Activated CD8-positive, alpha-beta T cell treated with anti-CD3 and anti-CD28 coated beads, Interleukin-2, amount 10 ng/mL, durations not matched to agents 7 days and 5 days (primary cell): ENCODE measurements around the gene ZBTB37. TPM values are rescaled to one million over a fixed set of nuclear protein-coding genes. Genes with fewer than 3 reads are reported as not detected.

Source experiments
- ATAC-seq: fragments of 150-1000 bp; cut with Tn5 transposase; one replicate; pipeline ENCODE4 v1.10.0; 2021; ENCODE audit warnings: moderate library complexity
- CTCF ChIA-PET: fragments of 350-600 bp; sonication (Branson Sonifier 250); formaldehyde crosslinking; loops from one replicate; lab custom pipeline; 2021; ENCODE audit warnings: antibody characterized with exemption; lab: Charles Lee
- POLR2A ChIA-PET: fragments of 350-600 bp; sonication (Branson Sonifier 250); formaldehyde crosslinking; loops from one replicate; lab custom pipeline; 2021; ENCODE audit warnings: antibody characterized with exemption; lab: Charles Lee
- DNase-seq: peaks from one replicate; pipeline ENCODE4 v3.0.0-alpha.2; 2020
- H3K27ac Mint-ChIP-seq: one replicate; pipeline ENCODE4 v1.8.0; 2021; ENCODE audit warnings: mild to moderate bottlenecking, mixed read lengths
- H3K27me3 Mint-ChIP-seq: one replicate; pipeline ENCODE4 v1.8.0; 2021; ENCODE audit warnings: low read depth, mixed read lengths
- H3K36me3 Mint-ChIP-seq: one replicate; pipeline ENCODE4 v1.8.0; 2021; ENCODE audit warnings: low read depth, mixed read lengths
- H3K4me1 Mint-ChIP-seq: one replicate; pipeline ENCODE4 v1.8.0; 2021; ENCODE audit warnings: low read depth, mixed read lengths
- H3K4me3 Mint-ChIP-seq: one replicate; pipeline ENCODE4 v1.8.0; 2021; ENCODE audit warnings: mild to moderate bottlenecking, mixed read lengths
- H3K9me3 Mint-ChIP-seq: one replicate; pipeline ENCODE4 v1.8.0; 2022; ENCODE audit warnings: mixed read lengths; ENCODE audit not compliant: insufficient read depth
- total RNA-seq, 2 experiments: library from RNA; stranded (reverse); gene quantifications; one replicate each; pipeline ENCODE4 v1.2.3, GENCODE V29; 2021

ZBTB37 gene
- total RNA-seq, 2 experiments from 2014 or later = 9.2 to 11.2 TPM

DNA sequence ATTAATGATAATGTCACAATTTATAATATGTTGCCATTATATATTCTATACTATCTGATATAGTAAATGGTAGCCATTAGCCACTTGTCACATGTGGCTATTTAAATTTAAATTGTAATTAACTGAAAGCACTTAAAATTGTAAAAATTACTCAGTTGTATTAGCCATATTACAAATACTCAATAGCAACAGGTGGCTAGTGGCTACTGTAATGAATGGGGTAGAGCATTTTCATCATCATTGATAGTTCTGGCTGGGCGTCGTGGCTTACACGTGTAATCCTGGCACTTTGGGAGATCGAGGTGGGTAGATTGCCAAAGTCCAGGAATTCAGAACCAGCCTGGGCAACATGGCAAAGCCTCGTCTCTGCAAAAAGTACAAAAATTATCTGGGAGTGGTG, 16.5 kb downstream of the ZBTB37 start:
- H3K27me3 Mint-ChIP-seq = no peaks in the 10 kb centered on the region
- DNase-seq (no peak), ATAC-seq (no peak)
- ChIA-PET POLR2A (no interaction called here), CTCF (no interaction called here)
- H3K36me3 Mint-ChIP-seq = peaks cover 39% of the 10 kb centered on the region
- H3K4me1 Mint-ChIP-seq = peaks cover 17% of the 10 kb centered on the region
- H3K4me3 Mint-ChIP-seq = no peak overlapping the region
- H3K9me3 Mint-ChIP-seq = no peaks in the 10 kb centered on the region
- H3K27ac Mint-ChIP-seq = no peak overlapping the region

DNA sequence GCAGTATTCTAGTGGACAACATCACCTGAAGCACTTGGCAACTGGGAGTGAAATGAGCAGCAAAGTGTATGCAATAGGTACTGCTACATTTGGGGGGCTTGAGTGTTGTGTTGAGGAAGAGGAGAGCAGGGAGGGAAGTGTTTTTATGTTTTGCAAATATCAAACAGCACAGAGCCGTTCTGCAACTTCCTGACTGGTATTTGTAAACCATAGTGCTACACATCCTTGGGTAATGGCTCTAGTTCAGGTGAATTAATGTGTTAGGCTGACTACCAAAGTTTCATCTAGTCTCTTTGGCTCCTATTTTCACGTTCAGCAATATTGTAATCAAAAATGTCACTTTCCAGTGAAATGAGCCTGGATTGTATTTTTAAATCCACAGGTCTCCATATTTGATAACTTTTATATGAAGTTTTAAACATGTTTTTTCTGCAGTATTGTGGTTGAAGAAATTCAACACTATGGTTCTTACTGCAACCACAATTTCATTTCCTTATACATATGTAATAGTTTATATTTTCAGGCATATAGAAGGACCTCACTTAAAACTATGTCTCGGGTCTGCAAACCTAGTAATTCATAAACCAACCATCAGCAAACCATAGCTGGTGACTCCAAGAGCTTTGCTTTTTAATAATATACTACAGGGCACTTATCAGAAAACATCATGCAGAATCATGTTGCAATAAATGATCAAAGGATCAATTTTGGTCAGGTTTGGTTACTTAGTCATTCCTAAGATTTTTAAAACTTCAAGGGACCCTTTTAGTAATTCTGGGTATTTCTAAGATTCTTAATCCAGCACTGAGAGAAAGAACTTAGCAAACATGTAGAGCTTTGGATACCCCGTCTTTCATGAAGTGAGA, 18.8 kb downstream of the ZBTB37 start:
- DNase-seq (no peak), ATAC-seq (no peak)
- H3K36me3 Mint-ChIP-seq = peaks cover 37% of the 10 kb centered on the region
- H3K9me3 Mint-ChIP-seq = no peaks in the 10 kb centered on the region
- ChIA-PET CTCF (no interaction called here), POLR2A (no interaction called here)
- H3K27me3 Mint-ChIP-seq = no peaks in the 10 kb centered on the region
- peak overlapping the region; percentile 53 for H3K27ac Mint-ChIP-seq
- no peak overlapping the region for H3K4me3 Mint-ChIP-seq
- H3K4me1 Mint-ChIP-seq = peaks cover 17% of the 10 kb centered on the region

DNA sequence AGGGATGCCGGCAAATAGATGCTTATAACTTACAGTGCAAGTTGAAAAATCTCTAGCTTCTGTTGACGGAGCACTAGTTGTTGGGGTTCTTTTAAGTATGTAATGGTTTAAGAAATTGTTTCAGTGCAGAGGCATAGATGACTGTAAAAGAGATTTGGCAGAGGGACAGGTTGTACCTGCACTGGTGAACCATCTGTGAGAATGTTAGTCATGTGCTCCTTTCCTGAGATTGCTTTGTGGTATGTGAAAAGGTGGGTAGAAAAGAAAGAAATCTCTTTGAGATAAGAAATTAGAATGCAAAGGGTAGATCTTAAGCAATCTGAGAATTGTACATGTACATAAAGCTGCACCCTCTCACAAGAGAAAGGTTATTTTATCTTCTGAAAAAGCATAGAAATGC, 19.4 kb downstream of the ZBTB37 start:
- H3K27ac Mint-ChIP-seq = no peak overlapping the region
- H3K4me3 Mint-ChIP-seq = no peak overlapping the region
- H3K27me3 Mint-ChIP-seq = no peaks in the 10 kb centered on the region
- POLR2A ChIA-PET = no interaction called here
- H3K4me1 Mint-ChIP-seq = peaks cover 17% of the 10 kb centered on the region
- H3K36me3 Mint-ChIP-seq = peaks cover 35% of the 10 kb centered on the region
- DNase-seq (no peak), ATAC-seq (no peak)
- CTCF ChIA-PET = interaction anchor here (1.3 kb wide), 1 partner anchor 458 kb away, joined by 3 read pairs; no protein-coding TSS in a partner anchor
- H3K9me3 Mint-ChIP-seq = no peaks in the 10 kb centered on the region

DNA sequence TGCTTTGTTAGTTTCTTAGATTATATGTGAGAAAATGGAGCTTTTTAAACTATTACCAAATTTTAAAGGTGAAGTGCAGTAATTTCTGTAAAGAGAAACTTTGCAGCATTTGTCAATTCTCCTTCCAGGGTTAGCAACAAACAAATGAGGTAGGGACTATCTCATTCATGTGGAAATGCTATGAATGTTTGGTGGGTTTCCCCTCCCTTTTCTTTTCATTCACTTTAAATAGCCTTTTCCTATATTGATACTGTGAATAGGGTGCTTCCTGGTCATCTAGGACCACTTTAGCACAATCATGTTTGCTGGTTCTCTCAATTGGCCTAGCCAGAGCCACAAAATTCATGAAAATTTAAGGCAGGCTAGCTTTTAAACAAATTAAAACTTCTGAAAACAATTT, 20.6 kb downstream of the ZBTB37 start:
- Mint-ChIP-seq H3K9me3 (no peaks in the 10 kb centered on the region), H3K4me3 (no peak overlapping the region), H3K4me1 (peaks cover 17% of the 10 kb centered on the region), H3K27ac (no peak overlapping the region), H3K27me3 (no peaks in the 10 kb centered on the region), H3K36me3 (peaks cover 35% of the 10 kb centered on the region)
- no peak for DNase-seq
- ATAC-seq = no peak
- CTCF ChIA-PET = interaction anchor here (1.3 kb wide), 1 partner anchor 459 kb away, joined by 3 read pairs; no protein-coding TSS in a partner anchor
- POLR2A ChIA-PET = interaction anchor here (0.7 to 2.6 kb wide), 3 partner anchors 8 to 21 kb away, joined by 3 to 10 read pairs (median 3); partner anchors contain the start of genes GAS5 and ZBTB37

DNA sequence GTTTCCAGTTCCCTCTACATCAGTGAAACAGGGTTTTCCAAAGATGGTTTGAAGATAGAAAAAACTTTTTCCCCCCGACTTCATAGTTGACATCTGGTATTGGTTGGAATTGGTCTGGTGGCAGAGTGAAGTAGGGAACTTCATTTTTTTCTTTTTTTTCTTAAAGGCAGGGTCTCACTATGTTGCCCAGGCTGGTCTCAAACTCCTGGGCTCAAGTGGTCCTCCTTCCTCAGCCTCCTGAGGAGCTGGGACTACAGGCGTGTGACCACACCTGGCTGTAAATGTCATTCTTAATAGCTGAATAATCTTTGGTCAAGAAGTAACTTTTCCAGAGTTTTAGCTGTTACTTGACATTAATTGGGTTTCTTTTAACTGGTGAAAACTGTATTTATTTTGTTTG, 21.7 kb downstream of the ZBTB37 start:
- H3K36me3 Mint-ChIP-seq = peaks cover 42% of the 10 kb centered on the region
- DNase-seq (no peak), ATAC-seq (no peak)
- no peak overlapping the region for H3K27ac Mint-ChIP-seq
- ChIA-PET CTCF (no interaction called here), POLR2A (interaction anchor here (2.6 kb wide), 1 partner anchor 22 kb away, joined by 10 read pairs; the partner anchor contains the start of genes GAS5 and ZBTB37)
- H3K9me3 Mint-ChIP-seq = no peaks in the 10 kb centered on the region
- no peak overlapping the region for H3K4me3 Mint-ChIP-seq
- no peaks in the 10 kb centered on the region for H3K27me3 Mint-ChIP-seq
- H3K4me1 Mint-ChIP-seq = peaks cover 17% of the 10 kb centered on the region

DNA sequence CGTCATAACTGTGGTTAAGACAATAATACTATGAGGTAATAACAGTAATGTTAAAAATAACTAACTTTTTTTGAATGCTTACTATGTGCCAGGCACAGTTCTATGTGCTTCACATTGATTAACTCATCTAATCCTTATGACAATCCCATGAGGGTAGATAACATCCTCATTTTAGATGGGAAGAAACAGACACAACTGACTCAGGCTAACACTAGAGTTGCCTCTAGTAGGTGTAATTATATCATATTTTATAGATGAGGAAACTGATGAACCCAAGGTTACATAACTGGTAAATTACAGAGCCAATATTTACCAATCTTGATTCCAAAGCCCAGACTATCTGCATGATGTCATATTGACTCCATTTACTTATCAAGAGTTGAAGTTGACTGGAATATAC, 25.4 kb downstream of the ZBTB37 start:
- Mint-ChIP-seq H3K9me3 (no peaks in the 10 kb centered on the region), H3K27me3 (no peaks in the 10 kb centered on the region), H3K27ac (no peak overlapping the region), H3K4me3 (no peak overlapping the region), H3K36me3 (peaks cover 22% of the 10 kb centered on the region), H3K4me1 (no peaks in the 10 kb centered on the region)
- ChIA-PET POLR2A (no interaction called here), CTCF (no interaction called here)
- no peak for ATAC-seq
- no peak for DNase-seq

DNA sequence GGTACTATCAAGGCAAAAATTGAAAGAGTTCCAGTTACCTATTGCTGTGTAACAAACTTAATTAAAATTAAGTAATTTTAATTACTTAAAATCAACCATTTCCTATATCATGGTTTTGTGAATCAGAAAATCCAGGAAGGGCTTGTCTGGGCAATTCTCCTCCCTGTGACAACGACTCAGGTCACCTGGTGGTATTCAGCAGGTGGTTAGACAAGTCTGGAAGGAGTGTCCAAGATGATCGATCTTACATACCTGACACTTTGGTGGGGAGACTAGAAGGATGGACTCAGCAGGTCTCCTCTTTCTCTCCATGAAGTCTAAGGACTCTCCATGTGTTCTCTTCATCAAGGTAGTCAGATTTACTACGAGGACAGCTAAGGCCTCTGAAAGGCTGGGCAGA, 26.0 kb downstream of the ZBTB37 start:
- ChIA-PET POLR2A (no interaction called here), CTCF (no interaction called here)
- H3K27me3 Mint-ChIP-seq = no peaks in the 10 kb centered on the region
- no peak for ATAC-seq
- DNase-seq = no peak
- H3K4me1 Mint-ChIP-seq = no peaks in the 10 kb centered on the region
- H3K4me3 Mint-ChIP-seq = no peak overlapping the region
- no peak overlapping the region for H3K27ac Mint-ChIP-seq
- H3K36me3 Mint-ChIP-seq = peaks cover 20% of the 10 kb centered on the region
- H3K9me3 Mint-ChIP-seq = no peaks in the 10 kb centered on the region

DNA sequence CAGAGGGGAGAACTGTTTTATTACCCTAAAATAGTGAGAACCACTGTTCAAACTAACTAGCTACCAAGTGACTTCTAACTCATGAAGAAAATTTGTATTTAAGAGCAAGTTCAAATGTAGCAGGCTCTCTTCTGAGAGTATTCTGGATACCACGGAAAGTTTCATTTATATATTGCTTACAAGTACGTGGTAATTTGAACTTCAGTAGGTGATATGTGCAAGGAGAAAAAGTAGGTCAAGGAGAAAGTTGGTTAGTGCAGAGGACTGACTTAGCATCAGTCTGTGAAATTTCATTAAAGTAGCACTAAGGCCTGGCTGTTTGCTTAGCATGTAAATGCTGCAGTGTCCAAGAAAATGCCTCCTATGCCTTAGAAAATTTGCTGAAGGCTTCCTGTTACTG, 32.2 kb downstream of the ZBTB37 start:
- Mint-ChIP-seq H3K4me1 (no peaks in the 10 kb centered on the region), H3K9me3 (no peaks in the 10 kb centered on the region), H3K36me3 (peaks cover 3% of the 10 kb centered on the region), H3K4me3 (no peak overlapping the region), H3K27me3 (no peaks in the 10 kb centered on the region), H3K27ac (no peak overlapping the region)
- ChIA-PET POLR2A (no interaction called here), CTCF (no interaction called here)
- ATAC-seq = no peak
- DNase-seq = no peak

DNA sequence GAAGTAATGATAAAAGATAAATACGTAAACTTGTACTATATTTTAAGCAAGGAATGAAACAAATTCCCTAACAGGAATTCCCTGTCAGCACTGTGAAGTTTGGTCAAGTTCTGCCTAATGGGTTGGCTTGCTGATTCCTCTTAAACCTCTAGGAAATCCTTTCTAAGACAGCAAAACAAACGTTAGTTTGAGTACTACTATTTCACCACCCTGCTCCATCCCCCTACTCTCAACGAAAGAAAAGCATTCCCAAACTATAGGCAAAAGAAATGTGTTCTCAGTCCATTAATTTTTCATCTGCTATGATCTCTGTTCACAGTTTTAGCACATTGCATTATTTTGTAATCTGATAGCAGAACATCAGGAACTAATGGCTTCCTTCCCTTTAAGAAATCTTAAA, 32.8 kb downstream of the ZBTB37 start:
- ChIA-PET POLR2A (no interaction called here), CTCF (no interaction called here)
- Mint-ChIP-seq H3K36me3 (peaks cover 2% of the 10 kb centered on the region), H3K27ac (no peak overlapping the region), H3K4me3 (no peak overlapping the region), H3K9me3 (no peaks in the 10 kb centered on the region), H3K27me3 (no peaks in the 10 kb centered on the region), H3K4me1 (no peaks in the 10 kb centered on the region)
- DNase-seq (no peak), ATAC-seq (no peak)

DNA sequence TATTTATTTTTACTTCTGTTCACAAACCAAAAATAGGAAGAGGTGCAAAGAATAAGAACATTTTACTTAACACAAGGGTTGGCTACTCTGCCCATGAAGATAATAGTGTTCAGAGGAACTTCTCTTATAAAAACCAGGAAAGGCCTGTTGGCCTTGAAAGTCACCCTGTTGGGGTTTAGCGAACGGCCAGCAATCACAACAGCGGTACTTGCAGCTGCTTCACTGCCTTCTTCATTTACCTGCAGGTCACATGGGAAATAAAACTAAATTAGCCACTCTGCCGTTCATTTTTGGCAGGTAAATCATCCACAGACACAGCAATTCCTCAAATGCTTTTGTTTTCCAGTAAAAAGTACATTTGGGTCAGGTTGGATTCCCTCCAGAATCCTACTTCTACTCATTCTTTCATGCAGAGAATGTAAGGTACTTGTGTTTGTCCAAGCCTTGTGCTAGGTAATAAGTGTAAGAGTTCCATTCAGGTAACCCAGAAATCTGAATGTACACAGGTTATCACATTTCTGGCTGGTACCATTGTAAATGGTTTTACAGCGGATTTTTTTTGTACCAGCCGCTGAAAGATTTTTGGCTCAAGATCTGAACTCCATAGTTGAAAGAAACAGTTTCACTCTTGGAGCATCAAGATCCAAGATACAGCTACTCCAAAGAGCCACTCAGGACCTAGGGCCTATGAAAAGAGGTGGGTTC, 35.8 kb downstream of the ZBTB37 start:
- H3K36me3 Mint-ChIP-seq = no peaks in the 10 kb centered on the region
- DNase-seq (no peak), ATAC-seq (no peak)
- no peaks in the 10 kb centered on the region for H3K9me3 Mint-ChIP-seq
- no peaks in the 10 kb centered on the region for H3K27me3 Mint-ChIP-seq
- no peaks in the 10 kb centered on the region for H3K4me1 Mint-ChIP-seq
- ChIA-PET CTCF (no interaction called here), POLR2A (no interaction called here)
- no peak overlapping the region for H3K27ac Mint-ChIP-seq
- no peak overlapping the region for H3K4me3 Mint-ChIP-seq

DNA sequence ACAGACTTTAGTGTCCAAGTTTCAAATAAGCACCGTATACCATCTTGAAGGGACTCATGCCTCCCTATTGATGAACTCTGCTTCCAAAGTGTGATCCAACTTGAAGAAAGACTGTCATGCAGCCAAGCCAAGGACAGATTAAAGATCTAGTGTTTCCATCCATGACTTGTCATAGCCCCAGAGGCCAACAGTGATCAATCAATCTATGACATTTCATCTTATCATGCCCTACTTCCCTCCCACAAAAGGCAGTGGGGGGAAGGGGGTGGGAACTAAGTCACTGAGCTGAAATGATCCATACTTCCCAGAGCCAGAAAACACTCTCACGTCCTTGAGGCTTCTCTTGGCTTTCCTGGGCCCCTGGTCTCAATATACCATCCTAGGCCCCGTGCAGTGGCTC, 44.9 kb downstream of the ZBTB37 start:
- no peak overlapping the region for H3K27ac Mint-ChIP-seq
- no peak for DNase-seq
- H3K9me3 Mint-ChIP-seq = no peaks in the 10 kb centered on the region
- H3K27me3 Mint-ChIP-seq = peaks cover 4% of the 10 kb centered on the region
- no peaks in the 10 kb centered on the region for H3K4me1 Mint-ChIP-seq
- no peaks in the 10 kb centered on the region for H3K36me3 Mint-ChIP-seq
- no peak overlapping the region for H3K4me3 Mint-ChIP-seq
- ChIA-PET CTCF (interaction anchor here (1.1 kb wide), 1 partner anchor 10 kb away, joined by 3 read pairs; no protein-coding TSS in a partner anchor), POLR2A (no interaction called here)
- ATAC-seq = no peak

DNA sequence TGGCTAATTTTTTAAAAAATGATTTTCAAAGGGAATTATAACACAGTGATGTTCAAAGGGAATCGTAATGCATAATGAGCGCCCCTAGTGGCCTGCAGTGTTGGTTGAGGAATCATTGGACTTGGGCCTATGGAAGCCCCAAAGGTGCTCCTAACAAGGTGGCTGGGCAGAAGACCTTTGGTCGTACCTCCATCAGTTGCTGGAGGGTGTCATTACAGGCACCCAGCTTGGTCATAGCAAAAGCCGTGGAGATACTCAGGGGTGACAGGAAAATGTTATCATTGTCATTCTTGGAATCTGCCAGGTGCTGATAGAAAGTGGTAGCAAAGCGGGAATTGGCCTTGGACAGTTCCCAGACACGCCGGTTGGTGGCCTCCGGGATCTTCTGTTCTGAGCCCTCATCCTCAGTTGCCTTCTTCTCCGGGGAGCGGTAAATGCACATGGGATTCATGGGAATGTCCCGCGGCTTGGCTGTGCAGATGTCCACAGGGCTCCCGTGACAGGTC, 46.2 kb downstream of the ZBTB37 start:
- DNase-seq = peak; percentile 30
- no peaks in the 10 kb centered on the region for H3K4me1 Mint-ChIP-seq
- CTCF ChIA-PET = interaction anchor here (0.6 to 1.1 kb wide), 2 partner anchors 11 to 21 kb away, joined by 3 read pairs; no protein-coding TSS in a partner anchor
- H3K9me3 Mint-ChIP-seq = no peaks in the 10 kb centered on the region
- no peaks in the 10 kb centered on the region for H3K36me3 Mint-ChIP-seq
- H3K27ac Mint-ChIP-seq = no peak overlapping the region
- no peak for ATAC-seq
- POLR2A ChIA-PET = no interaction called here
- no peak overlapping the region for H3K4me3 Mint-ChIP-seq
- H3K27me3 Mint-ChIP-seq = peaks cover 4% of the 10 kb centered on the region
